CD8-positive, alpha-beta memory T cell (primary cell): Measurements from ENCODE around the gene AK8. TPM values are rescaled to one million over a fixed set of nuclear protein-coding genes. Genes with fewer than 3 reads are reported as not detected.
A peak's percentile ranks its signal among the peaks of the same experiment; 100 is the strongest.

Experiments used
- CTCF ChIA-PET: fragments of 350-600 bp; sonication (Branson Sonifier 250); formaldehyde crosslinking; loops from one replicate; lab custom pipeline; 2021; ENCODE audit warnings: antibody characterized with exemption; lab: Charles Lee
- POLR2A ChIA-PET: fragments of 350-600 bp; sonication (Branson Sonifier 250); formaldehyde crosslinking; loops from one replicate; lab custom pipeline; 2021; ENCODE audit warnings: antibody characterized with exemption; lab: Charles Lee
- DNase-seq, 5 donors: peaks; one replicate each; pipeline versions ENCODE4 v3.0.0 to v3.0.0-alpha.2; 2020 to 2022; ENCODE audit warnings: mixed read lengths in 1 of 5
- H3K27ac ChIP-seq: one replicate; pipeline ENCODE4 v1.7.0; 2013; ENCODE audit warnings: low read depth, mild to moderate bottlenecking, low read length, moderate library complexity
- H3K27me3 ChIP-seq: 2 replicates; pipeline ENCODE4 v1.7.0; 2013; ENCODE audit warnings: low read length, mild to moderate bottlenecking; ENCODE audit not compliant: insufficient read depth, poor library complexity, severe bottlenecking
- H3K36me3 ChIP-seq: 2 replicates; pipeline ENCODE4 v1.7.0; 2013; ENCODE audit warnings: mild to moderate bottlenecking, low read length, moderate library complexity; ENCODE audit not compliant: insufficient read depth
- H3K4me1 ChIP-seq: 2 replicates; pipeline ENCODE4 v1.7.0; 2013; ENCODE audit warnings: mild to moderate bottlenecking, low read length, moderate library complexity; ENCODE audit not compliant: insufficient read depth
- H3K4me3 ChIP-seq: 2 replicates; pipeline ENCODE4 v1.7.0; 2013; ENCODE audit warnings: mild to moderate bottlenecking, low read length
- H3K9me3 ChIP-seq: 2 replicates; pipeline ENCODE4 v1.7.0; 2013; ENCODE audit warnings: mild to moderate bottlenecking, low read length
- H3K27ac Mint-ChIP-seq, 8 donors: one replicate each; pipeline ENCODE4 v1.8.0; 2020 to 2021; ENCODE audit warnings: mixed read lengths in 8 of 8, mild to moderate bottlenecking in 6 of 8, inconsistent platforms in 3 of 8, moderate library complexity in 3 of 8
- H3K27me3 Mint-ChIP-seq, 2 donors: one replicate each; pipeline ENCODE4 v1.8.0; 2020 to 2021; ENCODE audit warnings: mixed read lengths in 2 of 2, mild to moderate bottlenecking in 1 of 2, moderate library complexity in 1 of 2
- H3K36me3 Mint-ChIP-seq, 3 donors: one replicate each; pipeline ENCODE4 v1.8.0; 2020 to 2021; ENCODE audit warnings: mixed read lengths in 3 of 3, inconsistent platforms in 1 of 3, mild to moderate bottlenecking in 1 of 3
- H3K4me1 Mint-ChIP-seq, 3 donors: one replicate each; pipeline ENCODE4 v1.8.0; 2020 to 2021; ENCODE audit warnings: mixed read lengths in 3 of 3, inconsistent platforms in 1 of 3, mild to moderate bottlenecking in 1 of 3
- H3K4me3 Mint-ChIP-seq, 7 donors: one replicate each; pipeline ENCODE4 v1.8.0; 2020 to 2021; ENCODE audit warnings: mixed read lengths in 7 of 7, mild to moderate bottlenecking in 6 of 7, moderate library complexity in 4 of 7, inconsistent platforms in 2 of 7
- H3K9me3 Mint-ChIP-seq, 5 donors: one replicate each; pipeline ENCODE4 v1.8.0; 2020 to 2022; ENCODE audit warnings: mixed read lengths in 5 of 5, mild to moderate bottlenecking in 3 of 5, moderate library complexity in 2 of 5, inconsistent platforms in 1 of 5
- polyA plus RNA-seq: library from polyadenylated mRNA; unstranded; fragments of 300-500 nt; fragmentation: Illumina TruSeq; gene quantifications from one replicate; pipeline ENCODE4 v1.2.3, GENCODE V29; 2021
- total RNA-seq, 2 experiments: library from RNA; stranded (reverse); gene quantifications; one replicate each; pipeline ENCODE4 v1.2.3, GENCODE V29; 2021

Gene AK8
- total and polyA plus RNA-seq, 3 experiments from 2014 or later: not detected

GRCh38 chr9:132854832-132855231 lies 23.3 kb downstream of the AK8 start:
- Mint-ChIP-seq H3K4me3 (no peak overlapping the region), H3K4me1 (peaks cover 6 to 8% (median 6%) of the 10 kb centered on the region in 3 donors), H3K27me3 (peaks cover 10 to 35% of the 10 kb centered on the region in 2 donors), H3K9me3 (no peaks in the 10 kb centered on the region), H3K27ac (peak overlapping the region in 1 of 8 donors; percentile 63), H3K36me3 (no peaks in the 10 kb centered on the region)
- Histone ChIP-seq H3K36me3 (no peaks in the 10 kb centered on the region), H3K9me3 (no peaks in the 10 kb centered on the region), H3K27ac (no peak overlapping the region), H3K27me3 (no peaks in the 10 kb centered on the region), H3K4me3 (no peak overlapping the region), H3K4me1 (no peaks in the 10 kb centered on the region)
- ChIA-PET POLR2A (no interaction called here), CTCF (no interaction called here)
- DNase-seq: no peak

GRCh38 chr9:132853482-132853881 lies 24.6 kb downstream of the AK8 start:
- Mint-ChIP-seq H3K27ac (no peak overlapping the region), H3K27me3 (peaks cover 8 to 28% of the 10 kb centered on the region in 2 donors), H3K9me3 (no peaks in the 10 kb centered on the region), H3K4me3 (no peak overlapping the region), H3K36me3 (no peaks in the 10 kb centered on the region), H3K4me1 (peaks cover 6 to 13% (median 6%) of the 10 kb centered on the region in 3 donors)
- Histone ChIP-seq H3K27me3 (no peaks in the 10 kb centered on the region), H3K4me3 (no peak overlapping the region), H3K27ac (no peak overlapping the region), H3K4me1 (no peaks in the 10 kb centered on the region), H3K36me3 (no peaks in the 10 kb centered on the region), H3K9me3 (no peaks in the 10 kb centered on the region)
- ChIA-PET POLR2A (no interaction called here), CTCF (no interaction called here)
- no peak for DNase-seq

GRCh38 chr9:132849185-132849706 lies 28.8 kb downstream of the AK8 start:
- peak overlapping the region in 5 of 7 donors; percentile 39 to 56 (median 47) for H3K4me3 Mint-ChIP-seq
- H3K27ac Mint-ChIP-seq: peak overlapping the region in 2 of 8 donors; percentile 23 to 50
- H3K27me3 ChIP-seq: no peaks in the 10 kb centered on the region
- H3K27me3 Mint-ChIP-seq: peaks cover 4 to 8% of the 10 kb centered on the region in 2 donors
- ChIA-PET CTCF (interaction anchor here (0.7 to 1.4 kb wide), 4 partner anchors 24 to 331 kb away, joined by 3 to 4 read pairs (median 3); no protein-coding TSS in a partner anchor), POLR2A (no interaction called here)
- H3K4me1 Mint-ChIP-seq: peaks cover 0 to 9% (median 6%) of the 10 kb centered on the region in 3 donors
- no peaks in the 10 kb centered on the region for H3K4me1 ChIP-seq
- H3K9me3 ChIP-seq: no peaks in the 10 kb centered on the region
- DNase-seq: no peak
- H3K36me3 ChIP-seq: no peaks in the 10 kb centered on the region
- no peaks in the 10 kb centered on the region for H3K9me3 Mint-ChIP-seq
- H3K27ac ChIP-seq: no peak overlapping the region
- H3K36me3 Mint-ChIP-seq: no peaks in the 10 kb centered on the region
- H3K4me3 ChIP-seq: no peak overlapping the region

GRCh38 chr9:132846918-132847515 lies 31.1 kb downstream of the AK8 start:
- H3K27ac ChIP-seq: no peak overlapping the region
- no peak overlapping the region for H3K27ac Mint-ChIP-seq
- H3K36me3 Mint-ChIP-seq: no peaks in the 10 kb centered on the region
- no peaks in the 10 kb centered on the region for H3K4me1 ChIP-seq
- no peaks in the 10 kb centered on the region for H3K27me3 ChIP-seq
- H3K36me3 ChIP-seq: no peaks in the 10 kb centered on the region
- no peak for DNase-seq
- H3K4me3 ChIP-seq: no peak overlapping the region
- no peaks in the 10 kb centered on the region for H3K9me3 ChIP-seq
- H3K9me3 Mint-ChIP-seq: no peaks in the 10 kb centered on the region
- no peak overlapping the region for H3K4me3 Mint-ChIP-seq
- ChIA-PET CTCF (interaction anchor here (1.1 kb wide), 1 partner anchor 131 kb away, joined by 3 read pairs; no protein-coding TSS in a partner anchor), POLR2A (no interaction called here)
- peaks cover 5 to 6% of the 10 kb centered on the region in 2 donors for H3K27me3 Mint-ChIP-seq
- peaks cover 0 to 9% (median 6%) of the 10 kb centered on the region in 3 donors for H3K4me1 Mint-ChIP-seq

GRCh38 chr9:132846109-132846917 lies 31.8 kb downstream of the AK8 start:
- Mint-ChIP-seq H3K9me3 (no peaks in the 10 kb centered on the region), H3K4me3 (no peak overlapping the region), H3K27me3 (peaks cover 0 to 6% of the 10 kb centered on the region in 2 donors), H3K27ac (no peak overlapping the region), H3K36me3 (no peaks in the 10 kb centered on the region), H3K4me1 (peaks cover 0 to 9% (median 6%) of the 10 kb centered on the region in 3 donors)
- no peak overlapping the region for H3K4me3 ChIP-seq
- H3K9me3 ChIP-seq: no peaks in the 10 kb centered on the region
- POLR2A ChIA-PET: no interaction called here
- CTCF ChIA-PET: interaction anchor here (0.7 to 1.1 kb wide), 2 partner anchors 55 to 131 kb away, joined by 3 to 4 read pairs; no protein-coding TSS in a partner anchor
- H3K27ac ChIP-seq: no peak overlapping the region
- no peaks in the 10 kb centered on the region for H3K36me3 ChIP-seq
- no peaks in the 10 kb centered on the region for H3K4me1 ChIP-seq
- DNase-seq: no peak
- H3K27me3 ChIP-seq: no peaks in the 10 kb centered on the region

- POLR2A ChIA-PET: no interaction called here
- no peaks in the 10 kb centered on the region for H3K4me1 ChIP-seq
- Mint-ChIP-seq H3K4me3 (no peak overlapping the region), H3K27me3 (peaks cover 4 to 6% of the 10 kb centered on the region in 2 donors), H3K27ac (peak overlapping the region in 1 of 8 donors; percentile 51), H3K36me3 (no peaks in the 10 kb centered on the region), H3K4me1 (no peaks in the 10 kb centered on the region), H3K9me3 (no peaks in the 10 kb centered on the region)
- H3K36me3 ChIP-seq: no peaks in the 10 kb centered on the region
- DNase-seq: no peak
- CTCF ChIA-PET: no interaction called here
- no peak overlapping the region for H3K27ac ChIP-seq
- no peaks in the 10 kb centered on the region for H3K27me3 ChIP-seq
- H3K4me3 ChIP-seq: no peak overlapping the region
- no peaks in the 10 kb centered on the region for H3K9me3 ChIP-seq
Observed at GRCh38 chr9:132842124-132843044, 35.7 kb downstream of the AK8 start.

GRCh38 chr9:132840980-132841379 lies 37.1 kb downstream of the AK8 start:
- Mint-ChIP-seq H3K27ac (peak overlapping the region in 1 of 8 donors; percentile 71), H3K4me1 (no peaks in the 10 kb centered on the region), H3K36me3 (no peaks in the 10 kb centered on the region), H3K9me3 (no peaks in the 10 kb centered on the region), H3K27me3 (peaks cover 4 to 16% of the 10 kb centered on the region in 2 donors), H3K4me3 (no peak overlapping the region)
- CTCF ChIA-PET: no interaction called here
- Histone ChIP-seq H3K36me3 (no peaks in the 10 kb centered on the region), H3K9me3 (no peaks in the 10 kb centered on the region), H3K27ac (no peak overlapping the region), H3K27me3 (no peaks in the 10 kb centered on the region), H3K4me1 (no peaks in the 10 kb centered on the region), H3K4me3 (no peak overlapping the region)
- no peak for DNase-seq
- POLR2A ChIA-PET: no interaction called here
